Measurements from ENCODE around the gene CRYAA.
"Not testable (repeated sequence)": the region's sequence is repeated elsewhere in the genome, so short reads cannot be mapped to it uniquely, and the experiment has no call there.

DNA sequence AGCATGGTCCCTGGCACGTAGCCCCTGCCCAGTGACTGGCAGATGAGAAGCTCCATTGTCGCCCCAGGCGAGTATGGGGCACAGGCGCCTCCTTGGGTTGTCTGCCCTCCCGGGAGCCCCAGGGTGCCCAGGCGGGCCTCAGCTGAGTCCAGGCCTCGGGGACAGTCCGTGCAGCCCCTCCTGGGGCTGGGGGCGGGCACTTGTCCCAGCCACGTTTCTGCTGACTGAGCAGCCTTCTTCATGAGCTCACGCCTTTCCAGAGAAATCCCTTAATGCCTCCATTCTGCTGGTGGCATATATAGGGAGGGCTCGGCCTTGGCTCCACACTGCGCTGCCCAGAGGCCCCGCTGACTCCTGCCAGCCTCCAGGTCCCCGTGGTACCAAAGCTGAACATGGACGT is at the start of gene CRYAA:
- not testable (repeated sequence) for TF ChIP-seq AFF4 (CRISPR knock-in tag; IDR thresholded peaks at IDR 0.05; ENCODE audit: borderline replicate concordance); ATF3 (CRISPR knock-in tag; conservative IDR thresholded peaks at IDR 0.05); TEAD1 (CRISPR knock-in tag; IDR thresholded peaks at IDR 0.05); ATF2 (CRISPR knock-in tag; IDR thresholded peaks at IDR 0.05; ENCODE audit: borderline replicate concordance, low read depth); NFYB (CRISPR knock-in tag; conservative IDR thresholded peaks at IDR 0.05; ENCODE audit: low read depth); NFATC4 (CRISPR knock-in tag; IDR thresholded peaks at IDR 0.05); KAT7 (CRISPR knock-in tag; IDR thresholded peaks at IDR 0.05; ENCODE audit: borderline replicate concordance); CREB1 (CRISPR knock-in tag; IDR thresholded peaks at IDR 0.05); TCF7 (CRISPR knock-in tag; IDR thresholded peaks at IDR 0.05; ENCODE audit: low read depth)
- TF ChIP-seq, protein P1, sequence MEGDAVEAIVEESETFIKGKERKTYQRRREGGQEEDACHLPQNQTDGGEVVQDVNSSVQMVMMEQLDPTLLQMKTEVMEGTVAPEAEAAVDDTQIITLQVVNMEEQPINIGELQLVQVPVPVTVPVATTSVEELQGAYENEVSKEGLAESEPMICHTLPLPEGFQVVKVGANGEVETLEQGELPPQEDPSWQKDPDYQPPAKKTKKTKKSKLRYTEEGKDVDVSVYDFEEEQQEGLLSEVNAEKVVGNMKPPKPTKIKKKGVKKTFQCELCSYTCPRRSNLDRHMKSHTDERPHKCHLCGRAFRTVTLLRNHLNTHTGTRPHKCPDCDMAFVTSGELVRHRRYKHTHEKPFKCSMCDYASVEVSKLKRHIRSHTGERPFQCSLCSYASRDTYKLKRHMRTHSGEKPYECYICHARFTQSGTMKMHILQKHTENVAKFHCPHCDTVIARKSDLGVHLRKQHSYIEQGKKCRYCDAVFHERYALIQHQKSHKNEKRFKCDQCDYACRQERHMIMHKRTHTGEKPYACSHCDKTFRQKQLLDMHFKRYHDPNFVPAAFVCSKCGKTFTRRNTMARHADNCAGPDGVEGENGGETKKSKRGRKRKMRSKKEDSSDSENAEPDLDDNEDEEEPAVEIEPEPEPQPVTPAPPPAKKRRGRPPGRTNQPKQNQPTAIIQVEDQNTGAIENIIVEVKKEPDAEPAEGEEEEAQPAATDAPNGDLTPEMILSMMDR (IDR thresholded peaks at IDR 0.05): not testable (repeated sequence)
- TF ChIP-seq, protein P2, sequence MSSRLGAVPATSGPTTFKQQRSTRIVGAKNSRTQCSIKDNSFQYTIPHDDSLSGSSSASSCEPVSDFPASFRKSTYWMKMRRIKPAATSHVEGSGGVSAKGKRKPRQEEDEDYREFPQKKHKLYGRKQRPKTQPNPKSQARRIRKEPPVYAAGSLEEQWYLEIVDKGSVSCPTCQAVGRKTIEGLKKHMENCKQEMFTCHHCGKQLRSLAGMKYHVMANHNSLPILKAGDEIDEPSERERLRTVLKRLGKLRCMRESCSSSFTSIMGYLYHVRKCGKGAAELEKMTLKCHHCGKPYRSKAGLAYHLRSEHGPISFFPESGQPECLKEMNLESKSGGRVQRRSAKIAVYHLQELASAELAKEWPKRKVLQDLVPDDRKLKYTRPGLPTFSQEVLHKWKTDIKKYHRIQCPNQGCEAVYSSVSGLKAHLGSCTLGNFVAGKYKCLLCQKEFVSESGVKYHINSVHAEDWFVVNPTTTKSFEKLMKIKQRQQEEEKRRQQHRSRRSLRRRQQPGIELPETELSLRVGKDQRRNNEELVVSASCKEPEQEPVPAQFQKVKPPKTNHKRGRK (CRISPR knock-in tag; IDR thresholded peaks at IDR 0.05; ENCODE audit: borderline replicate concordance): not testable (repeated sequence)
- TF ChIP-seq, protein P3, sequence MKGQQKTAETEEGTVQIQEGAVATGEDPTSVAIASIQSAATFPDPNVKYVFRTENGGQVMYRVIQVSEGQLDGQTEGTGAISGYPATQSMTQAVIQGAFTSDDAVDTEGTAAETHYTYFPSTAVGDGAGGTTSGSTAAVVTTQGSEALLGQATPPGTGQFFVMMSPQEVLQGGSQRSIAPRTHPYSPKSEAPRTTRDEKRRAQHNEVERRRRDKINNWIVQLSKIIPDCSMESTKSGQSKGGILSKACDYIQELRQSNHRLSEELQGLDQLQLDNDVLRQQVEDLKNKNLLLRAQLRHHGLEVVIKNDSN (CRISPR knock-in tag; IDR thresholded peaks at IDR 0.05): not testable (repeated sequence)
- TF ChIP-seq, protein P4, sequence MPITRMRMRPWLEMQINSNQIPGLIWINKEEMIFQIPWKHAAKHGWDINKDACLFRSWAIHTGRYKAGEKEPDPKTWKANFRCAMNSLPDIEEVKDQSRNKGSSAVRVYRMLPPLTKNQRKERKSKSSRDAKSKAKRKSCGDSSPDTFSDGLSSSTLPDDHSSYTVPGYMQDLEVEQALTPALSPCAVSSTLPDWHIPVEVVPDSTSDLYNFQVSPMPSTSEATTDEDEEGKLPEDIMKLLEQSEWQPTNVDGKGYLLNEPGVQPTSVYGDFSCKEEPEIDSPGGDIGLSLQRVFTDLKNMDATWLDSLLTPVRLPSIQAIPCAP (CRISPR knock-in tag; IDR thresholded peaks at IDR 0.05): not testable (repeated sequence)
- TF ChIP-seq, protein P5, sequence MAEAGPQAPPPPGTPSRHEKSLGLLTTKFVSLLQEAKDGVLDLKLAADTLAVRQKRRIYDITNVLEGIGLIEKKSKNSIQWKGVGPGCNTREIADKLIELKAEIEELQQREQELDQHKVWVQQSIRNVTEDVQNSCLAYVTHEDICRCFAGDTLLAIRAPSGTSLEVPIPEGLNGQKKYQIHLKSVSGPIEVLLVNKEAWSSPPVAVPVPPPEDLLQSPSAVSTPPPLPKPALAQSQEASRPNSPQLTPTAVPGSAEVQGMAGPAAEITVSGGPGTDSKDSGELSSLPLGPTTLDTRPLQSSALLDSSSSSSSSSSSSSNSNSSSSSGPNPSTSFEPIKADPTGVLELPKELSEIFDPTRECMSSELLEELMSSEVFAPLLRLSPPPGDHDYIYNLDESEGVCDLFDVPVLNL (CRISPR knock-in tag; IDR thresholded peaks at IDR 0.05; ENCODE audit: borderline replicate concordance, low read depth): not testable (repeated sequence)

All from WTC11 (cell line).